ENCODE measurements around the gene OR6S1.
A peak's percentile ranks its signal among the peaks of the same experiment; 100 is the strongest.

The OR6S1 gene, protein sequence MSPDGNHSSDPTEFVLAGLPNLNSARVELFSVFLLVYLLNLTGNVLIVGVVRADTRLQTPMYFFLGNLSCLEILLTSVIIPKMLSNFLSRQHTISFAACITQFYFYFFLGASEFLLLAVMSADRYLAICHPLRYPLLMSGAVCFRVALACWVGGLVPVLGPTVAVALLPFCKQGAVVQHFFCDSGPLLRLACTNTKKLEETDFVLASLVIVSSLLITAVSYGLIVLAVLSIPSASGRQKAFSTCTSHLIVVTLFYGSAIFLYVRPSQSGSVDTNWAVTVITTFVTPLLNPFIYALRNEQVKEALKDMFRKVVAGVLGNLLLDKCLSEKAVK

DNA sequence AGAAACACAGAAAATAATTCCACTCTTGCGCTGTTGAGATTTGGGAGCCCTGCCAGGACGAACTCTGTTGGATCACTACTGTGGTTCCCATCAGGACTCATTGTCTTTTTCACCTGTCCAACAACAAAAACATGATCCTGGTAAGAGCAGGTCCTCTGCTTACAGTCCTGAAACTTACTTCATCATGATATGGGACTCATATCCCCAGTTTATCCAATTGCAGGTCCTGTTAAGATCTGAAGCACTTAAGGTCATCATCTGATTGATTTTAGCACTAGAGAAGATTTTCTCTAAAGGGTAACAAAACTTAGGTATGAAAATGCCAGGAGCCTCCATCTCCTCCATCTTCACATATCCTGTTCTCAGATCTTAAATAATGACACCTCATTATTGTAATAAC lies at the start of gene OR6S1:
Gene OR6S1, minus strand, starts transcription at position 101 of the 400 bp plus-strand sequence. Its CDS starts 0 bp downstream, at position 101.
- no peak for DNase-seq (ENCODE audit: low read depth in 2 of 2, low spot score in 1 of 2)

DNA sequence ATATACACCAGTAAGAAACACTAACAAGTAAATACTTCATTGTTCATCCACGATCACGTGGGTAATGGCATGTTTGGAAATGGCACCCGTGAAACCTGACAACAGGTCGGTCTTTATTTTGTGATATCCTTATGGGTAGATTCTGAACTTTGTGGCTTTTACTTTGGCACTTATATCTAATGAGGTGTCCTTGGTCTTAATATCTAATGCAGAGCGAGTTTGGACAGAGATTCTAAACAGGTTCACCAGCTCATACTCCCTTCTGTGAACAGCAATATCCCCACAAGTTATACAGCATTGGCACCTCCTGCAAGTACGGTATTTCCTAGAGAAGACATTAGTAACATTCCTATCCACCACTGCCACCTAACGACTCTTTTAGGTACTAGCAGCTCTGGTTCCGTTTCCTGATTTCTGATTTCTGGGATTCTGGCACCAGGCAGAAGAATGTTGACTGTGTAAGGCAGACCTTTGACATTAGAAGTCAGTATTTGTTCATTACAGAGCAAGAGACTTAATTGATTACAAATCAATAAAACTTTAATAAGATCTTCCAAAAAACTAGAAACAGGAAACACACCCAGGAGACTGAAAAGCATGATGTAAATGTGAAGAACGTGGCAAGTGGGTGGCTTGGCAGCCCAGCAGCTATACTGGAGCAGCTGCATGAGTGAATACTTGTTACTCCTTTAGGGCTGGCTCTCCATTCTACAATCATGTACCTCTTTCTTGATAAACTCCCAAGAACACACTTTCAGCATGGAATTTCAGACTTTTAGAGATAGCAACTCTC lies 49.6 kb upstream of the OR6S1 start:
- no peak for DNase-seq (ENCODE audit: low read depth in 2 of 2, low spot score in 1 of 2)

DNA sequence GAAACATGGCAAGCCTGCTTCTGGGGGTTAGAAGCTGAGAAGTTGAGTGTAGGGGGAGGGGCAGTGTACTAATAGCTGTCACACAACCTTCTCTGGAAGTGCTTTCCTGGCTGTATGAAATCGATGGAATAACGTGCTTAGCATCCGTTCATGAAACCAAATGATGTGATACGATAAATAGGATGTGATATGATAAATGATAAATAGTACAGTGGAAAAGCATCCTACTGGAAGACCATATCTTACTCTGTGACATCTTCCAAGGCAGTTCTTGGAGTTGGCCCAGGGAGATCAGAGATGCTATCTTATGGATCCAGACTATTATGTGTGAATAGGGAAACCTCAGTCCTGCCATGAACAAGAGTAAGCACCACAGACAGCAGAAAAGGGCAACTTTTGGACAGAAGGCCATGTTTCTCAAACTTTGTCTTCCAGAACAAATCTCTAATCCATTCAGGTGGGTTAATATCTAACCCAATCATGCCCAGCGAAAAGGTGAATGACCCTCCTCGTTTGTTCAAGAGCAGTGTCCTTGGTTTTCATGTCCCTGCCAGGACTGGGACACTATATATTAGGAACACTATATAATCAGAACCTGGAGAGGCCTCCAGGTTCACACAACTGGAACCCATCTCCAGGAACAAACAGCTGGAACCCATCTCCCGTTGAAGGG lies 46.8 kb upstream of the OR6S1 start, which contains the start of gene ANG:
Gene ANG, plus strand, starts transcription at position 598 of the 673 bp plus-strand sequence. CDS start 4,801 bp downstream, outside the sequence.
- no peak for DNase-seq (ENCODE audit: low read depth in 2 of 2, low spot score in 1 of 2)

DNA sequence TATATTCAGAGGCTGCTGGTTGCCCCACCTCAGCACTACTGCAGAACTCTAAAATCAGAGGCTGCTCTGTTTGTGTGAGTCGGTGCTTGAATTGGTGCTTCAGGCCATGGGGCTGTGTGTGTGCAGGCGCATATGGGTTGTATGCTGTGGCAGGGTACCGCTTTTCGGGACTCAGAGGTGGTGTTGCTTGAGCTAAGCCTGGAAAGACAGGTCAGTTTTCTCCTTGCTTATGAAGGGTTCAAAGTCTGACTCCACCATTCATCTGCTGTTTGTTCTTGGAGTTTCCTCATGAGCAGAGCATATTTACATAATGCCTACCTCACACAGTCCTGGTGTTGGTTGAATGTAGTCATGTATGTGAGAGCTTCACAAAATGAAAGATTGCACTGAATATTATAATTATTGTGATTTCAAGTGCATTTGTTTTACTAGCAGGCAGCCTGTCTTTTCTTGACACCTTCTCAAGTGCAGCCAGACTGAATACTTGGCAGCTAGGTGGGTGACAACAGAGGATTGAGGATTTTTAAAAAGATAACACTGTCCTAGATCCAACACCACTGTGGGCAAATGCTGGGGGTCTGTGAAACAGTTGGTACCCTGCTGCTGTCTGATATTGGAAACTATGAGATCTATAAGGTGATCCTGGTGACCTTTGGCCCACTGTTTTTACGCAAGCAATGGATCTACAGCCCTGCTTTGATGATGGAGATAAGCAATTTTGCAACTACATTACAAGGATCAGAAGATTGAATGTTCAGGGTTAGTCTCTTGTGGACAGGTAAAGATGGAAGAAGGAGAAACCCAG lies 46.1 kb upstream of the OR6S1 start:
- DNase-seq (ENCODE audit: low read depth in 2 of 2, low spot score in 1 of 2): no peak

- DNase-seq (ENCODE audit: low read depth in 2 of 2, low spot score in 1 of 2): no peak
Observed at GRCh38 chr14:20686386-20687143, 45.1 kb upstream of the OR6S1 start.

GRCh38 chr14:20684662-20685456 lies 43.4 kb upstream of the OR6S1 start:
- no peak for DNase-seq (ENCODE audit: low read depth in 2 of 2, low spot score in 1 of 2)

- DNase-seq (ENCODE audit: low read depth in 2 of 2, low spot score in 1 of 2): peak; percentile 56 to 69
Observed at GRCh38 chr14:20683891-20684661, 42.6 kb upstream of the OR6S1 start, which contains the start of gene RNASE4. Gene RNASE4, plus strand, starts transcription at chr14:20684560. Its CDS starts 14,812 bp downstream, at chr14:20699372.

GRCh38 chr14:20683125-20683890 lies 41.8 kb upstream of the OR6S1 start:
- peak; percentile 44 to 54 for DNase-seq (ENCODE audit: low read depth in 2 of 2, low spot score in 1 of 2)

- DNase-seq (ENCODE audit: low read depth in 2 of 2, low spot score in 1 of 2): peak; percentile 46 to 55
Observed at GRCh38 chr14:20682435-20683124, 41.1 kb upstream of the OR6S1 start.

GRCh38 chr14:20682127-20682434 lies 40.6 kb upstream of the OR6S1 start:
- no peak for DNase-seq (ENCODE audit: low read depth in 2 of 2, low spot score in 1 of 2)

- peak; percentile 64 to 78 for DNase-seq (ENCODE audit: low read depth in 2 of 2, low spot score in 1 of 2)
Observed at GRCh38 chr14:20681348-20682126, 40.0 kb upstream of the OR6S1 start.

GRCh38 chr14:20680843-20681347 lies 39.4 kb upstream of the OR6S1 start:
- no peak for DNase-seq (ENCODE audit: low read depth in 2 of 2, low spot score in 1 of 2)

DNA sequence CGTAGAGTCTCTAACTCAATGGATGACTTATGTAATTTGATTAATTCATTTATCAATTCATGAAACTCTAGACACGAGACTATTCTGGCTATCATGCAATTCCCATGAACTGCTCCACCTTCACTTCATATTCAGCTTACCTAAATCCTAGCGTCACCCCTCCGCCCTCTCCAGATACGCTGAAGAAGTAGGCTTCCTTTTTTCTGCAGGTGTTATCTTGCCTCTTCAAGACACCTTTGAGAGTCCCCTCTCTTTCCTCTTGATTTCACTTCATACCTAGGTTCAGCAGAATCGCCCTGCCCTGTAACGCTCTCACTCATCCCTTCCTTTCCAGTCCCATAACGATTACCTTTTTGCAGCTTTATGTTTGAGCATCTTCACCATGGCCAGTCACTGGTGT lies 38.9 kb upstream of the OR6S1 start:
- DNase-seq (ENCODE audit: low read depth in 2 of 2, low spot score in 1 of 2): no peak

GRCh38 chr14:20679907-20680306 lies 38.4 kb upstream of the OR6S1 start:
- DNase-seq (ENCODE audit: low read depth in 2 of 2, low spot score in 1 of 2): no peak

GRCh38 chr14:20676072-20676471 lies 34.6 kb upstream of the OR6S1 start:
- no peak for DNase-seq (ENCODE audit: low read depth in 2 of 2, low spot score in 1 of 2)

DNA sequence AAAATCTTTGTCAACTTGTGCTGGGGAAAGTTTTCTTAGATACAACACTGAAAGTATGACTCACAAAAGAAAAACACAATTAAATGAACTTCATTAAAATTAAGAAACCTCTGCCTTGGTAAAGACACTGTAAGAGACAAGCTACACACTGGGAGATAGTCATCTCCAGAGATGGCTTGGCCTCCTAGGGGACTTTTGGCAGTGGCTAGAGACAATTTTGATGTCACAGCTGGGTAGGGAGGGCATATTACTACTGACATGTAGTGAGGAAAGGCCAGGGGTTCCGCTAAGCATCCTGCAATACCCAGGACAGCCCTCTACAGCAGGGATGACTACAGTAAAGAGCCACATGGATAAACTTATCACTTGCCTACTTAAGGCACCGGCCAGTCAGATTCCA lies 34.2 kb upstream of the OR6S1 start:
- DNase-seq (ENCODE audit: low read depth in 2 of 2, low spot score in 1 of 2): no peak

All from stimulated activated CD8-positive, alpha-beta memory T cell treated with anti-CD3 and anti-CD28 coated beads, Interleukin-4, amount 100 ng/mL, for 1 hour (primary cell).